Epithelial cell of esophagus (primary cell): Measurements from ENCODE around the gene MEPCE.

Source experiments
- DNase-seq: peaks from one replicate; pipeline ENCODE4 v3.0.0; 2010; ENCODE audit warnings: low read depth
- H3K4me3 ChIP-seq: 2 replicates; pipeline ENCODE4 v1.5.1; 2011; ENCODE audit warnings: mild to moderate bottlenecking, low read length, control low read depth
- CTCF ChIP-seq: IDR thresholded peaks from 2 replicates; pipeline ENCODE4 v1.5.1; 2011; ENCODE audit warnings: low read depth, mild to moderate bottlenecking, low read length, control low read depth, inconsistent platforms; ENCODE audit not compliant: insufficient read depth; ENCODE audit errors: missing control alignments

Gene MEPCE

DNA sequence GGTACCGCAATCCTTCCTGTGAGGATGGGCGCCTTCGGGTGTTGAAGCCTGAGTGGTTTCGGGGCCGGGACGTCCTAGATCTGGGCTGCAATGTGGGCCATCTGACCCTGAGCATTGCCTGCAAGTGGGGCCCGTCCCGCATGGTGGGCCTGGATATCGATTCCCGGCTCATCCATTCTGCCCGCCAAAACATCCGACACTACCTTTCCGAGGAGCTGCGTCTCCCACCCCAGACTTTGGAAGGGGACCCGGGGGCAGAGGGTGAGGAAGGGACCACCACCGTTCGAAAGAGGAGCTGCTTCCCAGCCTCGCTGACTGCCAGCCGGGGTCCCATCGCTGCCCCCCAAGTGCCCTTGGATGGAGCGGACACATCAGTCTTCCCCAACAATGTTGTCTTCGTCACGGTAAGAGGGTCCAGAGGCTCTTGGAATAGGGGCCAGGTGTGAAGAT is 1.7 kb downstream of the MEPCE start:
- no peak for TF ChIP-seq CTCF
- DNase-seq: no peak
- peak overlapping the region; percentile 86 for H3K4me3 ChIP-seq

GRCh38 chr7:100432053-100432452 is 2.4 kb downstream of the MEPCE start:
- TF ChIP-seq CTCF: no peak
- no peak for DNase-seq
- peak overlapping the region; percentile 19 for H3K4me3 ChIP-seq

DNA sequence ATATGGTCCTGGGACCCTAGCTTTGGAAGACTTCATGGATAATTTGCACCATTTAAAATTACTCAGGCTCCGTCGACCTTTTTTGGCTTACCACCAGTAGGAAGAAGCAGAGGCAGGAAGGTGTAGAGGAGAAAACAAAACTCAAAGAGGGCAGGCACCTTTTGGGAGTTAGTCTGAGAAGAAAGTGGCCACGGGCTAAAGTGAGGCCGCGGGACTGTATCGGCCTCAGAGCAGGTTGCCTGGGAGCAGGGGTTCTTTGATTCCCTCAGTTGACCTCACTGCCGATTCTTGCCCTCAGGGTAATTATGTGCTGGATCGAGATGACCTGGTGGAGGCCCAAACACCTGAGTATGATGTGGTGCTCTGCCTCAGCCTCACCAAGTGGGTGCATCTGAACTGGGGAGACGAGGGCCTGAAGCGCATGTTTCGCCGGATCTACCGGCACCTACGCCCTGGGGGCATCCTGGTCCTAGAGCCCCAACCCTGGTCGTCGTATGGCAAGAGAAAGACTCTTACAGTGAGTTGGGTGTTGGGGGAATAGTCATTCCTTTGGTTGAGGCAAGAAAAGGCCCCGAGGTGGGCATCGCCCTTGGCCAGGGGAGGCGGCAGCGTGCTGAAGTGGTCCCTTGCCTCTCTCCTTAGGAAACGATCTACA is 3.1 kb downstream of the MEPCE start:
- no peak overlapping the region for H3K4me3 ChIP-seq
- TF ChIP-seq CTCF: no peak
- no peak for DNase-seq

- DNase-seq: no peak
- TF ChIP-seq CTCF: no peak
- H3K4me3 ChIP-seq: no peak overlapping the region
Measured at GRCh38 chr7:100433276-100433591, 3.6 kb downstream of the MEPCE start.

DNA sequence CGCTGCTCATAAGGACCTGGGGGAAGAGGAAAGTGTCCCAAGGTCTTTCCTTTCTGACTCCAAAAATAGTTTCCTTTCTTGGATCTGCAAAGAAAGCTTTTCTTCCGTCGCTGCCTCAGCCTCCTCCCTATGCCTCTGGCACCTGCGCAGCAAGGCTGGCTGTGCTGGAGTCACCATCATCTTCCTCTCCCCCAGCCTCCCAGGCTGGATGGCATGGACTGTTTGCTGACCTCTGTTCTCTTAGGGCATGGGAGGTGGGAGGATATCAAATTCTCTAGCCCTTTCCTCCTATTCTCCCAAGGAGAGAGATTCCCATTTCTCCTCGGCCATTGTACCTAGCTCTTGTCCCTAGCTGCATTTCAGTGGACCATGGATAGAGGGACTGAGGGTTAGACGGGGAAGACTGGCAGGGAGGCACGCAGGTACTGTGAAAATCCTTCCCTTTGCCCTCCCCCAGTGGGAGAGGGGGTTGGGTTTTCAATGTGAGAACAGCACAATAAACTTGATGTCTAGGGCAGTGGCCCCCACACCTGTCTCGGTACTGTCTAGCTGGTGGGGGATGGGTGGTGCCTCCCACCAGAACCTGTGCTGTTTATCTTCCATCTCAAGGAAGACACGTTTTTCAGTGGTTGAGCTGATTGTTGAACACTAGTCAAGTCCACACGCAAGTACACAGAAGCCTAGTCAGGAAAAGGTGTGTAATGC is 4.1 kb downstream of the MEPCE start:
- TF ChIP-seq CTCF: no peak
- DNase-seq: no peak
- H3K4me3 ChIP-seq: no peak overlapping the region

DNA sequence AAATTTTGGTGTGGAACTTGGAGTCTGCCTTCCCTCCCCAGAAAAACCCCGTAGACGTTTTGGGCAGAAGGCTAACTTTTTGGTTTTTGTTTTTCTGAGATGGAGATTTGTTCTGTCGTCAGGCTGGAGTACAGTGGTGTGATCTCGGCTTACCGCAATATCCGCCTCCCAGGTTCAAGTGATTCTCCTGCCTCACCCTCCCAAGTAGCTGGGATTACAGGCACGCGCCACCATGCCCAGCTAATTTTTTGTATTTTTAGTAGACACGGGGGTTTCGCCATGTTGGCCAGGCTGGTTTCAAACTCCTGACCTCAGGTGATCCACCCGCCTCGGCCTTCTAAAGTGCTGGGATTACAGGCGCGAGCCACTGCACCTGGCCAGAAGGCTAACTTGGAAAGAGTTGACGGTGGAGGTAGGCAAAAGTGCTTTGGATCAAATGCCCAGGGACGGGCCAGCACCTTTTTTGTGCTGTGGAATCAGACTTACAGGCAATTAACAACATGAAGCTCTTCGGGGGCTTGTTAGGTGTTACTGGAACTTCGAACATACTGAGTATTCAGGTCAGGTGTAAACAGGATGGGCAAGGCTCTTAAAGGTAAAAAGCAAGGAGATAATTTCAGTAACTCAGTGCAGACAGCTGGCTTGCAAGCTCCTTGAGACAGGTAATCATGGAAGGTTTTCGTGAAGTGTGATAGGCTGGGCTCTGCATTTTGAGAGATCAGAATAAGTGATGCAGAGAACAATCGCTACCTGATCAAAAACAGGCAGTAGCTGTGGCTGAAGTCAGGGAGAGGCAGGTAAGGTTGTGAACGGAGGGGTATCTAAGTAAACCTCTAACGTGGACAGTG is 4.9 kb downstream of the MEPCE start:
- TF ChIP-seq CTCF: no peak
- no peak for DNase-seq
- peak overlapping the region; percentile 77 for H3K4me3 ChIP-seq
